PC-3 (cell line): ENCODE results near the gene NEK4. TPM values are rescaled to one million over a fixed set of nuclear protein-coding genes. Genes with fewer than 3 reads are reported as not detected.

Source experiments
- ATAC-seq: fragments of 200-7000 bp; cut with Tn5 transposase; 2 replicates; pipeline ENCODE4 v1.9.1; 2020; ENCODE audit warnings: mild to moderate bottlenecking, moderate library complexity
- BruUV-seq: library from RNA; stranded (reverse); fragments of 400-500 nt; replicated peaks from 2 replicates; lab custom pipeline; 2021; lab: Mats Ljungman, UMichigan
- CTCF ChIA-PET: fragments of 300-600 bp; sonication (Branson Sonifier 250); formaldehyde crosslinking; loops from one replicate; lab custom pipeline; 2022; ENCODE audit warnings: antibody characterized with exemption; lab: Charles Lee
- POLR2A ChIA-PET: fragments of 300-600 bp; sonication (Branson Sonifier 250); formaldehyde crosslinking; loops from one replicate; lab custom pipeline; 2022; ENCODE audit warnings: antibody characterized with exemption; ENCODE audit not compliant: unreplicated experiment; lab: Charles Lee
- DNase-seq: peaks from one replicate; pipeline ENCODE4 v3.0.0-alpha.2; 2015
- H2AFZ ChIP-seq: fragments of 300-600 bp; sonication (generic); 2 replicates; pipeline ENCODE4 v1.6.0; 2016; ENCODE audit warnings: antibody characterized with exemption, low read length
- H3F3A ChIP-seq: fragments of 300-600 bp; sonication (generic); one replicate; pipeline ENCODE4 v1.6.0; 2017; ENCODE audit warnings: antibody characterized with exemption, low read length, control low read depth, mild to moderate bottlenecking; ENCODE audit not compliant: unreplicated experiment
- H3K27ac ChIP-seq: fragments of 300-600 bp; sonication (generic); 2 replicates; pipeline ENCODE4 v1.5.1; 2016; ENCODE audit warnings: mild to moderate bottlenecking, low read length
- H3K27me3 ChIP-seq: fragments of 300-600 bp; sonication (generic); 2 replicates; pipeline ENCODE4 v1.6.1; 2016; ENCODE audit warnings: low read length, mixed read lengths
- H3K36me3 ChIP-seq: fragments of 300-600 bp; sonication (generic); 2 replicates; pipeline ENCODE4 v1.6.1; 2016; ENCODE audit warnings: low read depth, mixed run types, low read length, mixed read lengths
- H3K4me1 ChIP-seq: fragments of 300-600 bp; sonication (generic); 2 replicates; pipeline ENCODE4 v1.5.1; 2016; ENCODE audit warnings: low read length; ENCODE audit not compliant: insufficient read depth
- H3K4me2 ChIP-seq: fragments of 300-600 bp; sonication (generic); 2 replicates; pipeline ENCODE4 v1.6.0; 2016; ENCODE audit warnings: low read length
- H3K4me3 ChIP-seq: fragments of 300-600 bp; sonication (generic); 2 replicates; pipeline ENCODE4 v1.5.1; 2016; ENCODE audit warnings: mild to moderate bottlenecking, low read length, mixed read lengths
- H3K79me2 ChIP-seq: fragments of 300-600 bp; sonication (generic); 2 replicates; pipeline ENCODE4 v1.6.1; 2017; ENCODE audit warnings: low read length, mixed read lengths
- H3K9ac ChIP-seq: fragments of 300-600 bp; sonication (generic); 2 replicates; pipeline ENCODE4 v1.6.0; 2016; ENCODE audit warnings: mild to moderate bottlenecking, low read length
- H3K9me2 ChIP-seq: fragments of 300-600 bp; sonication (generic); replicated peaks from 2 replicates; pipeline ENCODE4 v1.6.1; 2016; ENCODE audit warnings: mixed run types, low read length, mixed read lengths
- H3K9me3 ChIP-seq: fragments of 300-600 bp; sonication (generic); 2 replicates; pipeline ENCODE4 v1.6.1; 2016; ENCODE audit warnings: low read length, mixed read lengths
- H4K20me1 ChIP-seq: fragments of 300-600 bp; sonication (generic); 2 replicates; pipeline ENCODE4 v1.6.1; 2016; ENCODE audit warnings: low read length, mixed read lengths
- CTCF ChIP-seq: fragments of 300-600 bp; sonication (generic); conservative IDR thresholded peaks from 2 replicates; pipeline ENCODE4 v1.5.1; 2017; ENCODE audit warnings: antibody characterized with exemption, low read depth, mild to moderate bottlenecking, low read length
- EZH2 ChIP-seq: fragments of 300-600 bp; sonication (generic); IDR thresholded peaks from one replicate; pipeline ENCODE4 v1.6.1; 2017; ENCODE audit warnings: antibody characterized with exemption, mild to moderate bottlenecking, low read length; ENCODE audit not compliant: unreplicated experiment
- EZH2phosphoT487 ChIP-seq: fragments of 300-600 bp; sonication (generic); IDR thresholded peaks from 2 replicates; pipeline ENCODE4 v1.6.1; 2018; ENCODE audit warnings: mild to moderate bottlenecking, antibody characterized with exemption, low read length, borderline replicate concordance
- intact Hi-C: fragments of 100-400 bp; cut with micrococcal nuclease; formaldehyde crosslinking; loops from 2 replicates; pipeline ENCODE4 v1.9.0; 2023
- total RNA-seq: library from RNA; depleted of rRNA; stranded (reverse); fragments of >200 nt; gene quantifications from 2 replicates; pipeline ENCODE4 v1.2.3, GENCODE V29; 2014

NEK4 gene
- total RNA-seq, 1 experiment from 2014 or later: 33.6 TPM

GRCh38 chr3:52787246-52787645 is 16.5 kb upstream of the NEK4 start:
- ATAC-seq (no peak), DNase-seq (no peak)
- intact Hi-C loops: no loop called here
- no peak overlapping the region for H3K9ac ChIP-seq
- no peak overlapping the region for H2AFZ ChIP-seq
- peaks cover 9% of the 10 kb centered on the region for H3K27me3 ChIP-seq
- ChIA-PET CTCF (no interaction called here), POLR2A (no interaction called here)
- no peak overlapping the region for H3K4me2 ChIP-seq
- H3K27ac ChIP-seq: no peak overlapping the region
- no peaks in the 10 kb centered on the region for H3K9me3 ChIP-seq
- no peaks in the 10 kb centered on the region for H4K20me1 ChIP-seq
- H3K79me2 ChIP-seq: no peaks in the 10 kb centered on the region
- TF ChIP-seq EZH2phosphoT487 (no peak), EZH2 (no peak), CTCF (no peak)
- BruUV-seq: no TSS peak
- no peaks in the 10 kb centered on the region for H3K9me2 ChIP-seq
- no peaks in the 10 kb centered on the region for H3K4me1 ChIP-seq
- H3K36me3 ChIP-seq: no peaks in the 10 kb centered on the region
- no peak overlapping the region for H3K4me3 ChIP-seq
- H3F3A ChIP-seq: no peaks in the 10 kb centered on the region

- CTCF ChIA-PET: no interaction called here
These were observed 15.8 kb upstream of the NEK4 start for GRCh38 chr3:52786330-52787215.

More at GRCh38 chr3:52786330-52787215, 15.8 kb upstream of the NEK4 start:
- Histone ChIP-seq H3K9ac (no peak overlapping the region), H3K4me1 (no peaks in the 10 kb centered on the region), H2AFZ (no peak overlapping the region), H3K4me3 (no peak overlapping the region), H3K9me3 (no peaks in the 10 kb centered on the region), H3K79me2 (no peaks in the 10 kb centered on the region), H4K20me1 (no peaks in the 10 kb centered on the region), H3K36me3 (no peaks in the 10 kb centered on the region), H3F3A (no peaks in the 10 kb centered on the region), H3K4me2 (no peak overlapping the region), H3K27me3 (peaks cover 16% of the 10 kb centered on the region), H3K9me2 (no peaks in the 10 kb centered on the region), H3K27ac (no peak overlapping the region)
- no peak for ATAC-seq
- no peak for TF ChIP-seq EZH2phosphoT487
- TF ChIP-seq CTCF: no peak
- no peak for TF ChIP-seq EZH2
- no peak for DNase-seq
- BruUV-seq: no TSS peak
- POLR2A ChIA-PET: no interaction called here
- intact Hi-C loops: no loop called here
